Smooth muscle cell of the brain vasculature (primary cell): ENCODE results near the gene PALLD.

ENCODE experiments used
- DNase-seq: peaks from one replicate; pipeline ENCODE4 v3.0.0-alpha.2; 2012; ENCODE audit warnings: low read depth, low spot score

PALLD gene

GRCh38 chr4:168557658-168558057, 60.8 kb downstream of the PALLD start:
- DNase-seq: no peak

GRCh38 chr4:168558599-168558998, 61.7 kb downstream of the PALLD start:
- DNase-seq: no peak

- DNase-seq: no peak
Measured at GRCh38 chr4:168560184-168561180, 63.6 kb downstream of the PALLD start.

- DNase-seq: no peak
Measured at GRCh38 chr4:168562041-168562571, 65.3 kb downstream of the PALLD start.

GRCh38 chr4:168564023-168564422, 67.2 kb downstream of the PALLD start:
- DNase-seq: no peak

GRCh38 chr4:168565130-168565529, 68.3 kb downstream of the PALLD start:
- DNase-seq: no peak

GRCh38 chr4:168566726-168567125, 69.9 kb downstream of the PALLD start:
- DNase-seq: no peak

GRCh38 chr4:168569066-168569930, 72.4 kb downstream of the PALLD start:
- DNase-seq: no peak

GRCh38 chr4:168569931-168570276, 73.1 kb downstream of the PALLD start:
- no peak for DNase-seq

GRCh38 chr4:168570466-168570865, 73.6 kb downstream of the PALLD start:
- DNase-seq: no peak

GRCh38 chr4:168572002-168572401, 75.2 kb downstream of the PALLD start:
- no peak for DNase-seq

- DNase-seq: no peak
Measured at GRCh38 chr4:168573870-168574269, 77.0 kb downstream of the PALLD start.

GRCh38 chr4:168574581-168575295, 77.9 kb downstream of the PALLD start:
- DNase-seq: no peak

- no peak for DNase-seq
Measured at GRCh38 chr4:168575473-168575872, 78.6 kb downstream of the PALLD start.

- no peak for DNase-seq
Measured at GRCh38 chr4:168577624-168578023, 80.8 kb downstream of the PALLD start.

GRCh38 chr4:168580228-168580627, 83.4 kb downstream of the PALLD start:
- no peak for DNase-seq

- no peak for DNase-seq
Measured at GRCh38 chr4:168584321-168584771, 87.5 kb downstream of the PALLD start.

- no peak for DNase-seq
Measured at GRCh38 chr4:168585168-168586091, 88.6 kb downstream of the PALLD start.

- no peak for DNase-seq
Measured at GRCh38 chr4:168586926-168587325, 90.1 kb downstream of the PALLD start.

- DNase-seq: no peak
Measured at GRCh38 chr4:168587411-168588125, 90.7 kb downstream of the PALLD start.
